GM21515 (cell line): Measurements from ENCODE around the gene ZNF101.

Experiments
- ATAC-seq: cut with Tn5 transposase; IDR thresholded peaks from one replicate; pipeline ENCODE4 v1.9.1; 2021; ENCODE audit not compliant: unreplicated experiment

Gene ZNF101

GRCh38 chr19:19704836-19705235, 36.2 kb downstream of the ZNF101 start:
- no peak for ATAC-seq

GRCh38 chr19:19710506-19710905, 41.9 kb downstream of the ZNF101 start:
- ATAC-seq, result no peak

GRCh38 chr19:19711306-19711933, 42.8 kb downstream of the ZNF101 start:
- ATAC-seq, result no peak

- no peak for ATAC-seq
These were observed 43.5 kb downstream of the ZNF101 start for GRCh38 chr19:19711934-19712828.

- ATAC-seq, result no peak
These were observed 51.2 kb downstream of the ZNF101 start for GRCh38 chr19:19719798-19720197.

GRCh38 chr19:19721896-19722295, 53.3 kb downstream of the ZNF101 start:
- no peak for ATAC-seq

GRCh38 chr19:19732579-19733501, 64.2 kb downstream of the ZNF101 start, which contains the start of gene ZNF14:
Gene ZNF14, minus strand, starts transcription at chr19:19733112. Its CDS starts 154 bp downstream, at chr19:19732958.
- peak; percentile 98 for ATAC-seq
